Right renal cortex interstitium (tissue), 3 donors: ENCODE data around the gene AGBL5. TPM values are rescaled to one million over a fixed set of nuclear protein-coding genes. Genes with fewer than 3 reads are reported as not detected.

Experiments used
- DNase-seq, 3 donors: peaks; one replicate each; pipeline ENCODE4 v3.0.0-alpha.2; 2013; ENCODE audit warnings: low read depth in 3 of 3, low spot score in 2 of 3
- polyA plus RNA-seq, 3 donors: library from polyadenylated mRNA; unstranded; fragments of 120-200 nt; gene quantifications; one replicate each; pipeline ENCODE4 v1.2.1, GENCODE V29; 2013; ENCODE audit not compliant: insufficient read length in 3 of 3

Gene AGBL5
- polyA plus RNA-seq, 3 donors = 60.9 to 64.2 (median 61.0) TPM

- DNase-seq = no peak
Measured at GRCh38 chr2:27024188-27024587, 27.3 kb upstream of the AGBL5 start.

DNA sequence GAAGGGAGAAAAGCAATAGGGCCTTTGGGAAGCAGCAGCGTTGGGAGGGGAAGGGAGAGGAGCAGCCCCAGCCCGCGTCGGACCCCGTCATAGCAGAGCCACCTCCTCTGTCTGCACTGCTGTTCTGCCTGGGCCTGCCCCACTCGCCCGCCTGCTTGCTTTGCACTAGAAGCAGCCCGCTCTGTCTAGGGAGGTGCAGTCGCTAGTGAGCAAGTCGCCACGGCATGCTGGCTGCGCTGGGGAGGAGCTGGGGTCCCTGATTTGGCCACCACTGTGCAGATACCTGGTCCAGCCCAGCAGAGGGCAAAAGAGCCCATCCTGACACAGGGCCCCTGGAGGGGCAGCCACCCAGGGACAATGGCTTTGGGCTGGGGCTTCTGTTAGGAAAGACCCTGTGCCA is 26.7 kb upstream of the AGBL5 start:
- DNase-seq = no peak

DNA sequence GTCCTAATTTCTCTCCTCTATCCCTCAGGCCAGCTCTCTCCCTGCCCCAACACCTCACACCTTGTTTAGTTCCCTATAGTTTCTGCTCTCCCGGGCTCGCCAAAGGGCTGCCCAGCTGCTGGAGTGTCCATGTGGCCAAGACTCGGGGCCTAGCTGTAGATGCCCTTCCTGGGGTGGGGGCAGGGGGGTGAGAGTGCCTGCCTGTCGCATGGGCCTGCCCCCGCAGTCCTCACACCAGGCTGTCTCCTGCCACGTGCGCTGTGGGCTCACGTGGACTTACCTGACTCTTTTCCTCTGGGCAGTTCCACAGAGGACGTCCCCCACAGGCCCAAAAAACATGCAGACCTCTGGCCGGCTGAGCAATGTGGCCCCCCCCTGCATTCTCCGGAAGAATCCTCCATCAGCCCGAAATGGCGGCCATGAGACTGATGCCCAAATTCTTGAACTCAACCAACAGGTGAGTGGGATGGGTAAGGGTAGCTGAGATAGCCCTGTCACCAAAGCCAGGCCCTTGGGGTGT is 26.1 kb upstream of the AGBL5 start:
- no peak for DNase-seq

GRCh38 chr2:27025861-27026851 is 25.3 kb upstream of the AGBL5 start:
- no peak for DNase-seq

- DNase-seq = no peak
Measured at GRCh38 chr2:27027211-27027651, 24.2 kb upstream of the AGBL5 start.

- no peak for DNase-seq
Measured at GRCh38 chr2:27029051-27029450, 22.4 kb upstream of the AGBL5 start.

GRCh38 chr2:27032495-27033252 is 18.8 kb upstream of the AGBL5 start, which contains the start of gene TMEM214:
TMEM214 (plus strand) TSS chr2:27032965; CDS start chr2:27033016, 51 bp downstream.
- peak in 2 of 3 donors; percentile 67 to 70 for DNase-seq

DNA sequence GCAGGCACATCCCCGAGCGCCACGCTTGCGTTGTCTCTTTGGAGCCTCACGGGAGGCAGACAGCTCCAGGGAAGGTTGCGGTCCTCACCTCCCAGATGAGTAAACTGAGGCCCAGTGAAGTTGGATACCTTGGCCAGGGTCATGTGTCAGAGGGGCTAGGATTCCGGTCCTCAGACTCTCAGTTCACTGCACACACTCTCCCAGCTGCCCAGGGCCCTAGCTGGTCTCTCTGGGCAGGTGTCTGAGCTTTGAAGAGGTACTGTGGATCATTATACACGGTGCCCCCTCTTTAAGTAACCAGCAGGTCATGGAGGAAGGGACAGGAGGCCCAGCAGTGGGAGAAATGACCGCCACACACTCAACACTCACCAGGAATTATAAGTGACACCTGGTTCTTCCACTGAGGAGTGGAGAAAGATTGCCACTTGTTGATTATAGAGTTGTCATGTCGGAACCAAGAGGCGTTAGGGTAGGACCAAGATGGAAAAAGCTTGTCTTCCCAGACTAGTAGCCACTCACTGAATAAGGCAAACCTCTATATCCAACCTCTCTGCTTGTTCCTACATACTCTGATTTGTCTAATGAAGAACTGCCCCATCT is 18.1 kb upstream of the AGBL5 start:
- DNase-seq = no peak

GRCh38 chr2:27038012-27038411 is 13.5 kb upstream of the AGBL5 start:
- no peak for DNase-seq

DNA sequence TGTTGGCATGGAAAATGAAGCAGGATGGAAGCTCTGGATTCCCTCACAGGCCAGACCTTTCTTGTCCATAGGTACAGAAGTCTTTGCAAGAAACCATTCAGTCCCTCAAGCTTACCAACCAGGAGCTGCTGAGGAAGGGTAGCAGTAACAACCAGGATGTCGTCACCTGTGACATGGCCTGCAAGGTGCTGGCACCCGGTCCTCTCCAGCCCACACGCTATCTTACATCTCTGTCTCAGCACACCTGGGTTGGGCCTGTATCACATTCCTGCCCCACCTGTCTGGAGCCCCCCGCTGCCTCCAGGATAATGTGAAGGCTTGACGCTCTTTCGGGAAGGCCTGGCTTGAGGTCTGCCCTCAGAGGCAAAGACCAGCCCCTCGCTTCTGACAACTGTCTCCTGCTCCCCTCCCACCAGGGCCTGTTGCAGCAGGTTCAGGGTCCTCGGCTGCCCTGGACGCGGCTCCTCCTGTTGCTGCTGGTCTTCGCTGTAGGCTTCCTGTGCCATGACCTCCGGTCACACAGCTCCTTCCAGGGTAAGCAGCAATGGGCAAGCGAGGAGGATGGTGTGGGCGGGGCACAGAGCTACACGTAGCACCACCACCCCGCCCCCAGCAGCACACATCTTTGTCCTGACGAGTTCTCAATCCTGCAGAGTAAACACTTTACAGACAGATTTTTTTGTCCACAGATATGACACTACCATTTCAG is 12.7 kb upstream of the AGBL5 start:
- DNase-seq = no peak

GRCh38 chr2:27039426-27039825 is 12.0 kb upstream of the AGBL5 start:
- DNase-seq = no peak

- DNase-seq = no peak
Measured at GRCh38 chr2:27039871-27040270, 11.6 kb upstream of the AGBL5 start.

GRCh38 chr2:27040282-27040681 is 11.2 kb upstream of the AGBL5 start:
- no peak for DNase-seq

- peak; percentile 57 to 71 (median 65) for DNase-seq
Measured at GRCh38 chr2:27041752-27042151, 9.7 kb upstream of the AGBL5 start.

GRCh38 chr2:27042159-27042661 is 9.3 kb upstream of the AGBL5 start:
- DNase-seq = no peak

- DNase-seq = no peak
Measured at GRCh38 chr2:27042985-27043634, 8.4 kb upstream of the AGBL5 start.

GRCh38 chr2:27049422-27050280 is 1.8 kb upstream of the AGBL5 start:
- DNase-seq = no peak

GRCh38 chr2:27050281-27050995 is 1.0 kb upstream of the AGBL5 start:
- DNase-seq = peak; percentile 91 to 99 (median 91)
